GM10266 (cell line): ENCODE results near the gene AKAP17A.

Experiments
- DNase-seq: peaks from one replicate; pipeline ENCODE4 v3.0.0; 2012; ENCODE audit errors: extremely low spot score
- TF ChIP-seq, protein P1 (sequence below): IDR thresholded peaks from 2 replicates; pipeline ENCODE4 v1.5.1; 2012; ENCODE audit warnings: mild to moderate bottlenecking, low read depth; ENCODE audit not compliant: control insufficient read depth, insufficient read depth; ENCODE audit errors: missing control alignments

AKAP17A gene

GRCh38 chrX:1577845-1578244 lies 13.6 kb upstream of the AKAP17A start:
- DNase-seq, result no peak

DNA sequence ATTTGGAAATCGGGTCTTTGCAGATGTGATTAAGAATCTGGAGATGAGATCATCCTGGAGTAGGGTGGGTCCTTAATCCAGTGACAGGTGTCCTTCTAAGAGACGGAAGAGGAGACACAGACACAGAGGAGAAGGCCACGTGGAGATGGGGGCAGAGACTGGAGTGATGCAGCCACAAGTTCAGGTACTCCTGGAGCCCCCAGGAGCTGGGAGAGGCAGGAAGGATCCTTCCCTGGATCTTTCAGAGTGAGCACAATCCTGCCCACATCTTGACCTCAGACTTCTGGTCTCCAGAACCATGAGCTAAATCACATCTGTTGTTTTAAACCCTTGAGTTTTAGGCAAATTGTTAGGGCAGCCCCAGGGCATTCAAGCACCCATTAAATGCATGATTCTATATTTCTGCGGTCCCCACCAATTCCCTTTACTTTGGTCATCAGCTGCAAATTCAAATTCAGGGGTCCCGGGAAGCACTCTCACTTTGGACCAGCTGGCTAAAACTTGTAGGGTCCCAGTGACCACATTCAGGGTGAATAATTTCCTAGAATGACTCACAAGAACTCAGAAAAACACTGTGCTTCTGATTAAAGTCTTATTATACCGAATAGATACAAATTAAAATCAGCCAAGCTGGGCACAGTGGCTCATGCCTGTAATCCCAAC lies 12.8 kb upstream of the AKAP17A start:
- DNase-seq, result no peak
- TF ChIP-seq, protein P1, sequence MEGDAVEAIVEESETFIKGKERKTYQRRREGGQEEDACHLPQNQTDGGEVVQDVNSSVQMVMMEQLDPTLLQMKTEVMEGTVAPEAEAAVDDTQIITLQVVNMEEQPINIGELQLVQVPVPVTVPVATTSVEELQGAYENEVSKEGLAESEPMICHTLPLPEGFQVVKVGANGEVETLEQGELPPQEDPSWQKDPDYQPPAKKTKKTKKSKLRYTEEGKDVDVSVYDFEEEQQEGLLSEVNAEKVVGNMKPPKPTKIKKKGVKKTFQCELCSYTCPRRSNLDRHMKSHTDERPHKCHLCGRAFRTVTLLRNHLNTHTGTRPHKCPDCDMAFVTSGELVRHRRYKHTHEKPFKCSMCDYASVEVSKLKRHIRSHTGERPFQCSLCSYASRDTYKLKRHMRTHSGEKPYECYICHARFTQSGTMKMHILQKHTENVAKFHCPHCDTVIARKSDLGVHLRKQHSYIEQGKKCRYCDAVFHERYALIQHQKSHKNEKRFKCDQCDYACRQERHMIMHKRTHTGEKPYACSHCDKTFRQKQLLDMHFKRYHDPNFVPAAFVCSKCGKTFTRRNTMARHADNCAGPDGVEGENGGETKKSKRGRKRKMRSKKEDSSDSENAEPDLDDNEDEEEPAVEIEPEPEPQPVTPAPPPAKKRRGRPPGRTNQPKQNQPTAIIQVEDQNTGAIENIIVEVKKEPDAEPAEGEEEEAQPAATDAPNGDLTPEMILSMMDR, result no peak

More at GRCh38 chrX:1577845-1578244, 13.6 kb upstream of the AKAP17A start:
- TF ChIP-seq, protein P1, result no peak

DNA sequence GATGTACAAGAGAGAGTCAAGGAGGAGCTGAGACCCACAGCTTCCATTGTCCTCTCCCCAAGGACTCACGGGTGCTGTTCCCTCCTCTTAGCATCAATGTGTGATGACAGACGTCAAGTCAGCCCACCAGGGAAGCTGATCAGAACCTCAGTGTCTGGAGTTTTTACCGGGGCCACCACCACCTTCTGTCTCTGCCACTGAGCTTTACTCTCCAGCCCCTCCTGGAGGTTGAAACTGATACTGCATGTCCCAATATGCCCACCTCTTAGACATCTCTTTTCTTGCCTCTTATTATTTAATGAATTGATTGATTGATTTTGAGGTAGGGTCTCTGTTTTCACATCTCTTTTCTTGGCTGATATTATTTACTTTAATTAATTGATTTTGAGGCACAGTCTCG lies 10.3 kb upstream of the AKAP17A start:
- DNase-seq, result peak; percentile 63

GRCh38 chrX:1582686-1583437 lies 8.5 kb upstream of the AKAP17A start:
- TF ChIP-seq, protein P1, result peak; percentile 6
- DNase-seq, result peak; percentile 61

More for the DNA sequence above, 10.3 kb upstream of the AKAP17A start:
- TF ChIP-seq, protein P1, result peak; percentile 63

GRCh38 chrX:1584237-1585011 lies 7.0 kb upstream of the AKAP17A start:
- TF ChIP-seq, protein P1, result no peak
- DNase-seq, result no peak

DNA sequence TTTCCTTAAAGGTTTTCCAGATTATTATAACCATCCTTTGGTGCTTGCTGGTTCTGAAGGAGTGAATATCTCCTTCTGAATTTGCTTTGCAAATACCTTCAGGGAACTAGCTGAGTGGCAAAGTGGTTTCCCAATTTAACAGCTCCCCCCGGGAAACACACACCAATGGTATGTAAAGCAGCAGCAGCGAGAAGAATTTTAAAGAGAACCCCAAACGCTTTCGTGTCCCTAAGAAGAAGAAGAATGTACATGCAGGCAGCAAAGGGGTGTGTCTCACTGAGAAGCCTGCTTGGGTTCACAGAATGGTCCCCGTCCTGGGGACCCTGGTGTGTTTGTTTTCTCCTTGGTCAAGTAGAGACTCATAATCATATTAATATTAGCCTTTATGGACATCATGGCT lies 4.2 kb upstream of the AKAP17A start:
- TF ChIP-seq, protein P1, result no peak
- no peak for DNase-seq
